ENCODE data around the gene FLCN.

FLCN gene

DNA sequence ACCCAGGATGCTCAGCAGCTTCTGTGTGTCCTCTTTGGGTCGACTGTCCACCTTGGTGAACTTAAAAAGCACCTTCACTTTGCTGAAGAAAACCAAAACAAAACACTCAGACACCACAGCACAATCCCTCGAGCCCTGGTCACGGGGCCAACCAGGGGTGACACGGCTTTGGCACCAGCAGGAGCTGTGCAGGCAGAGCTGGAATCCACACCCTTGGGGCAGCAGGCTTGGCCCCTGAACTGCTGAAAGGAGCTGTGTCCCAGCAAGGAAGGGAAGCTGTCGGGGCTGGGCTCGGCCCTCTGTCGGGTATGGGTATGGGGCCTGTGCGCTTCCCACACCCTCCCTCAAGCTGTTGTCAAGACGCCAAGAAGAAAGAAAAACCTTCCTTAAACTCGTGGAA lies 23.2 kb downstream of the FLCN start:
- no peaks in the 10 kb centered on the region for H3K27me3 Mint-ChIP-seq
- CTCF ChIA-PET, result interaction anchor here (0.9 kb wide), 1 partner anchor 72 kb away, joined by 3 read pairs; no protein-coding TSS in a partner anchor
- no peaks in the 10 kb centered on the region for H3K9me3 Mint-ChIP-seq
- H3K4me3 Mint-ChIP-seq, result no peak overlapping the region
- H3K36me3 Mint-ChIP-seq, result peaks cover 38% of the 10 kb centered on the region
- DNase-seq, result no peak
- H3K27ac Mint-ChIP-seq, result peak overlapping the region; percentile 65
- H3K4me1 Mint-ChIP-seq, result no peaks in the 10 kb centered on the region

- Mint-ChIP-seq H3K4me3 (no peak overlapping the region), H3K36me3 (peaks cover 25% of the 10 kb centered on the region), H3K27ac (no peak overlapping the region), H3K9me3 (no peaks in the 10 kb centered on the region), H3K4me1 (peaks cover 27% of the 10 kb centered on the region), H3K27me3 (no peaks in the 10 kb centered on the region)
- CTCF ChIA-PET, result no interaction called here
- DNase-seq, result no peak
Observed at GRCh38 chr17:17207998-17208397, 29.0 kb downstream of the FLCN start.

- DNase-seq, result no peak
- CTCF ChIA-PET, result interaction anchor here (1.8 kb wide), 1 partner anchor 64 kb away, joined by 7 read pairs; no protein-coding TSS in a partner anchor
- H3K36me3 Mint-ChIP-seq, result peaks cover 27% of the 10 kb centered on the region
- H3K27ac Mint-ChIP-seq, result no peak overlapping the region
- peak overlapping the region; percentile 38 for H3K4me3 Mint-ChIP-seq
- H3K9me3 Mint-ChIP-seq, result no peaks in the 10 kb centered on the region
- no peaks in the 10 kb centered on the region for H3K27me3 Mint-ChIP-seq
- H3K4me1 Mint-ChIP-seq, result peaks cover 27% of the 10 kb centered on the region
Observed at GRCh38 chr17:17206913-17207335, 30.0 kb downstream of the FLCN start.

GRCh38 chr17:17206124-17206912 lies 30.6 kb downstream of the FLCN start, which contains the start of gene PLD6:
TSS of gene PLD6 (minus strand) at chr17:17206333. CDS start at chr17:17206286, 47 bp downstream.
- Mint-ChIP-seq H3K9me3 (no peaks in the 10 kb centered on the region), H3K4me1 (peaks cover 27% of the 10 kb centered on the region), H3K4me3 (peak within 1 kb of the TSS; percentile 89), H3K27me3 (no peaks in the 10 kb centered on the region), H3K36me3 (peaks cover 29% of the 10 kb centered on the region), H3K27ac (peak within 1 kb of the TSS; percentile 88)
- DNase-seq, result peak; percentile 95
- CTCF ChIA-PET, result interaction anchor here (0.9 to 1.8 kb wide), 2 partner anchors 20 to 64 kb away, joined by 3 to 7 read pairs; no protein-coding TSS in a partner anchor

DNA sequence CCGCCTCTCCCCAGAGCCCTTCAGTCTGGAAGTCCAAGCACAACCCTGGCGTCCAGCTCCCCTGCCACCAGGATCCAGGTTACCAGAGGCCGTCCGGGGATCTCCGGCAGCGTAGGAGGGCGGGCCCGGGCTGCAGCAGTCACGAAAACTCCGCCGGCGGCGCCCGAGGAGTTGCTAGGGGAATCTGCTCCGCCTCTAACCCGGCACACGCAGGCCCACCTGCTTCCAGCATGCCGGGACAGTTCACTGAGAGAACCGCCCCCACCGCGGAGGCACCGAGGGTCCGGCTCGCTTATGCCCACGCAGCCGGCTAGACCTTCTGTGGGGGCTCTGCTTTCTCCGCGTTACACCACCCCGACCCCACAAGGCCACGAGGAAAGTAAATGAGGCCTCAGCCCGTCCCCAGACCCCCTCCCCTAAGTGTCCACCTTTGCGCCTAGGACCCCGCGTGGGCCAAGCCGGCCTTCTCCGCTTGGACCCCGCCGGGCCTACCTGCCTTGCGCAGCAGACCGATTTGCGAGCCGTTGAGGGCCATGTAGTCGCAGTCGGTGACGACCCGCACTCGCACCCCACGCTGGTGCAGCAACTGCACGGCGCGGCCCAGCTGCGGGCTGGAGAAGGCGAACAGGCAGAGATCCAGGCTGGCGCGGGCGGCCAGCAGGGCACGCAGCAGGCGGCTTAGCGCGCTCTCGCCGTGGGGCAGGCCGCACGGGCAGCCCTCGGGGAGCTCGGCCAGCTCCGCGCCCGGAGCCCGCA lies 31.4 kb downstream of the FLCN start:
- no peaks in the 10 kb centered on the region for H3K27me3 Mint-ChIP-seq
- CTCF ChIA-PET, result interaction anchor here (0.9 to 1.8 kb wide), 4 partner anchors 14 to 63 kb away, joined by 3 to 7 read pairs (median 4); no protein-coding TSS in a partner anchor

GRCh38 chr17:17204635-17205231 lies 32.2 kb downstream of the FLCN start:
- peak overlapping the region; percentile 89 for H3K4me3 Mint-ChIP-seq
- peaks cover 34% of the 10 kb centered on the region for H3K36me3 Mint-ChIP-seq
- DNase-seq, result no peak
- CTCF ChIA-PET, result interaction anchor here (1.0 to 1.4 kb wide), 2 partner anchors 13 to 62 kb away, joined by 3 to 5 read pairs; no protein-coding TSS in a partner anchor
- peak overlapping the region; percentile 78 for H3K27ac Mint-ChIP-seq
- H3K4me1 Mint-ChIP-seq, result peaks cover 30% of the 10 kb centered on the region
- no peaks in the 10 kb centered on the region for H3K27me3 Mint-ChIP-seq
- no peaks in the 10 kb centered on the region for H3K9me3 Mint-ChIP-seq

More for the DNA sequence above, 31.4 kb downstream of the FLCN start:
- H3K27ac Mint-ChIP-seq, result peak overlapping the region; percentile 88
- H3K4me3 Mint-ChIP-seq, result peak overlapping the region; percentile 89
- DNase-seq, result peak; percentile 78
- H3K36me3 Mint-ChIP-seq, result peaks cover 29% of the 10 kb centered on the region
- no peaks in the 10 kb centered on the region for H3K9me3 Mint-ChIP-seq
- peaks cover 27% of the 10 kb centered on the region for H3K4me1 Mint-ChIP-seq

GRCh38 chr17:17204041-17204591 lies 32.9 kb downstream of the FLCN start:
- Mint-ChIP-seq H3K36me3 (peaks cover 35% of the 10 kb centered on the region), H3K27me3 (no peaks in the 10 kb centered on the region), H3K4me1 (peaks cover 30% of the 10 kb centered on the region), H3K27ac (peak overlapping the region; percentile 78), H3K4me3 (peak overlapping the region; percentile 89), H3K9me3 (no peaks in the 10 kb centered on the region)
- CTCF ChIA-PET, result interaction anchor here (1.4 kb wide), 1 partner anchor 62 kb away, joined by 5 read pairs; no protein-coding TSS in a partner anchor
- no peak for DNase-seq

DNA sequence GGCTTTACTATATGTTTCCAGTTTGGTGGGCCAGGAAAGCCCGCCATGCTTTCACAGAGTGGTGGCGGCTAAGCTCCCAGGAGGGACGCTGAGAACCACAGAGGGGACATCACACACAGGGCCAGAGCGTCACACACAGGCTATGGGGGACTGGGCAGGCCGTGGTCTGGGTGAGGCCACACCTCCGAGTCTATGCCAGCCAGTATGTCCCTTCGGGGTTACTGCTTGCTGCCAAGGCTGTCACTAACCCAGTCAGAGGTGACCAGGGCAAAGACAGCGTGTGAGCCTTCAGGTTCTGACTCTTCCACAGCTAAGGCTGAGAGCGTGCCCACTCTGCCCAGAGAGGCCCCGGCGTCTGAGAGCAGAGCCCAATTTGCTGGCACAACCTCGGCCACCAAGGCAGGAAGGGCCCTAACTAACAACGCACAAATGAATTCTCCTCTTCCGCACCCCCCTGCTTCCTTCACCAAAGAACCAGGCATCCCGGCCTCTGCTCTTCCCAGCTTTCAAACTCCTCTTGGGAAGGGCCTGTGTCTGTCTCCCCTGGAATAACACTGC lies 33.7 kb downstream of the FLCN start:
- Mint-ChIP-seq H3K27ac (peak overlapping the region; percentile 14), H3K4me1 (peaks cover 30% of the 10 kb centered on the region), H3K4me3 (peak overlapping the region; percentile 18), H3K36me3 (peaks cover 35% of the 10 kb centered on the region), H3K9me3 (no peaks in the 10 kb centered on the region), H3K27me3 (no peaks in the 10 kb centered on the region)
- DNase-seq, result no peak
- CTCF ChIA-PET, result no interaction called here

DNA sequence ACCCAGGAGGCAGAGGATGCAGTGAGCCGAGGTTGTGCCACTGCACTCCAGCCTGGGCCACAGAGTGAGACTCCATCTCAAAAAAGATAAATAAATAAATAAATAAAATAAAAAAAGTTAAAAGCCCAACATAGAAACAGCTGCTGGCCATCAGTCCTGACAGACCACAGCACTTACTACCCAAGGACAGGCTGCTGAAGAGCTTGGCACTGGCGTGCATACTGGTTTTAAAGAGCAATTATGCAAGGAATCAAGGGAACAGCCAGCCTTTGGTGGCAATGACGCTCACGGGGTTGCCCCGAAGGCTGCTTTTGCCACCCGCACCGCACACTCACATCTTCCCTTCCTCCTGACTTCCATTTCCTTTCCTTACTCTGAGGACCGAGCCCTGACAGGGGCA lies 35.1 kb downstream of the FLCN start:
- CTCF ChIA-PET, result no interaction called here
- no peak for DNase-seq
- Mint-ChIP-seq H3K27me3 (no peaks in the 10 kb centered on the region), H3K27ac (no peak overlapping the region), H3K4me1 (peaks cover 35% of the 10 kb centered on the region), H3K36me3 (peaks cover 38% of the 10 kb centered on the region), H3K9me3 (no peaks in the 10 kb centered on the region), H3K4me3 (no peak overlapping the region)

DNA sequence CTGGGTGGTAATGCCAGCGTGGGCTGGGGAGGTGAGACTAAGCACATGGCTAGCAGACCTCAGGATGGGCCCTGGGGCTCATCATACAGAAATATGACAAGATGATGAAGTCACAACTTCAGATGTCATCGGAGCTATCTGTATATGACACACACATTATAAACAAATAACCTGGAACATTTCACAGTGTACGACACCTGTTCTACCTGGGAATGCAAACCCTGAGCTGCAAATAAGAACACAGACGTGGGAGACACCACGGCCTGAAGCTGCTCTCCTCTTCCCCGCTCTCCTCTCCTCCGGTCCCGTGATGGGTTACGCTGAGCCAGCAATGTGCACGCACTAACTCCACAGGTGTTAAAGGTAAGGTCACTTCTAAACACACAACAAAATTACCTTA lies 35.7 kb downstream of the FLCN start:
- CTCF ChIA-PET, result interaction anchor here (0.9 kb wide), 1 partner anchor 60 kb away, joined by 3 read pairs; no protein-coding TSS in a partner anchor
- Mint-ChIP-seq H3K4me3 (no peak overlapping the region), H3K4me1 (peaks cover 36% of the 10 kb centered on the region), H3K36me3 (peaks cover 38% of the 10 kb centered on the region), H3K27me3 (no peaks in the 10 kb centered on the region), H3K27ac (no peak overlapping the region), H3K9me3 (no peaks in the 10 kb centered on the region)
- DNase-seq, result no peak

DNA sequence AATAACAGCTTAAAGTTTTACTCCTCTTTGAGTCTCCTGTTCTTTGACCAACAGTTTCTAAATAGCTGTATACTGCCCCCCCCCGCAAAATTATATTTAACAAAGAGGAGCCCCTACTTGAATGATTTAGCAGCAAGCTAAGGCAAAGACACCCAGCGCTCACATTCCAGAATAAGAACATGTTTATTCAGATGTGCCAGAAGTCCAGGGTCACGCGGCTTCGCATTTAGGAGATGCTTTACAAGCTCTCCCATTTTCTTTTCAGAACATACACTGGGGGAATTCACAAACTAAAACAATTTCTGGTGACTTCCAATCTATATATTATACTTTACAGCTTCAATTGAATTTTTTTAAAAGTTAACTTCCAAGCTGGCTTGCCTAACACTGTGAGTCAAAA lies 36.1 kb downstream of the FLCN start:
- Mint-ChIP-seq H3K4me3 (no peak overlapping the region), H3K27ac (no peak overlapping the region), H3K4me1 (peaks cover 34% of the 10 kb centered on the region), H3K9me3 (no peaks in the 10 kb centered on the region), H3K36me3 (peaks cover 38% of the 10 kb centered on the region), H3K27me3 (no peaks in the 10 kb centered on the region)
- DNase-seq, result no peak
- CTCF ChIA-PET, result interaction anchor here (0.9 kb wide), 1 partner anchor 60 kb away, joined by 3 read pairs; no protein-coding TSS in a partner anchor

DNA sequence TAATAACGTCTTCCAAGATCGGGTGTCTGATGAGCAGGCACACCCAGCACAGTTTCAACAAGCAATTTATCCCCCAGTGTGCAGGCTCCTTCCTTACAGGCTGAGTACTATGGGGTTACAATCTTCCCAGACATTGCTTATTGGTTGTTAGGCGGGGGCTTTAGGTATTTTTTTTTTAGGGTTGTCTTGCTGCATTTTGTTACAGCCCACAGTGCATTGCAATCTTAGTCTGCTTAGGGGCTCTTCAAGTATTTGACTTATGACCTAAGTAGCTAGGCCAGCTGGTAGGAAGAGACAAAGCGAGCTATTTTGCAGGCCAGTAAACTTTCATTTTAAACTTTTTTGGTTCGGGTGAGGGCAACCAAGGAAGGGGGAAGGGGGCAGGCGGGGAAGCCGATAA lies 36.7 kb downstream of the FLCN start:
- CTCF ChIA-PET, result interaction anchor here (0.9 kb wide), 1 partner anchor 59 kb away, joined by 3 read pairs; no protein-coding TSS in a partner anchor
- Mint-ChIP-seq H3K27ac (no peak overlapping the region), H3K4me3 (no peak overlapping the region)

GRCh38 chr17:17198281-17198680 lies 38.7 kb downstream of the FLCN start:
- Mint-ChIP-seq H3K27me3 (no peaks in the 10 kb centered on the region), H3K9me3 (no peaks in the 10 kb centered on the region), H3K36me3 (peaks cover 24% of the 10 kb centered on the region), H3K27ac (no peak overlapping the region), H3K4me3 (no peak overlapping the region), H3K4me1 (peaks cover 11% of the 10 kb centered on the region)
- CTCF ChIA-PET, result interaction anchor here (0.6 kb wide), 1 partner anchor 38 kb away, joined by 3 read pairs; no protein-coding TSS in a partner anchor
- DNase-seq, result no peak

More for the DNA sequence above, 36.7 kb downstream of the FLCN start:
- H3K27me3 Mint-ChIP-seq, result no peaks in the 10 kb centered on the region
- H3K4me1 Mint-ChIP-seq, result peaks cover 30% of the 10 kb centered on the region
- peaks cover 38% of the 10 kb centered on the region for H3K36me3 Mint-ChIP-seq
- H3K9me3 Mint-ChIP-seq, result no peaks in the 10 kb centered on the region
- no peak for DNase-seq

Measured in activated naive CD4-positive, alpha-beta T cell treated with anti-CD3 and anti-CD28 coated beads, Interleukin-2, amount 10 ng/mL, durations not matched to agents 7 days and 5 days (primary cell).